Measurements from ENCODE around the gene WDFY4.

DNA sequence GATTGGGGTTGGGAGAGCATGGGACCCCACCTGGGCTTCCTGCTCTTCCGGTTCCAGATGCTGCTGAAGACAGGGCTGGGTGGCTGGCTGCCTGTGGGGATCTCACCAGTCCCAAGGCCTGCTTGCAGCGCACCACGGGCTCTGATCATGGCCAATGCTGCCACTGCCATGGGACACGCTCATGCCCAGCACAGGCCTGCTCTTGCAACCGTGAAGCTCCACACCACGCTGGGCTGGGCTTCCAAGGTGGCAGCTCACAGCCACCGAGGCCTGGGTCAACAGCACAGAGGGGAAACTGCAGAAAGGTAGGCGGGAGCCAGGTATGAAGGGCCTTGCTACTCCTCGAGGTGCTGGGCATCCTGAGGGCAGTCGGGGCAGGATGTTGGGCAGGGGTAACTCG is 327.1 kb downstream of the WDFY4 start:
- TF ChIP-seq, protein P1, sequence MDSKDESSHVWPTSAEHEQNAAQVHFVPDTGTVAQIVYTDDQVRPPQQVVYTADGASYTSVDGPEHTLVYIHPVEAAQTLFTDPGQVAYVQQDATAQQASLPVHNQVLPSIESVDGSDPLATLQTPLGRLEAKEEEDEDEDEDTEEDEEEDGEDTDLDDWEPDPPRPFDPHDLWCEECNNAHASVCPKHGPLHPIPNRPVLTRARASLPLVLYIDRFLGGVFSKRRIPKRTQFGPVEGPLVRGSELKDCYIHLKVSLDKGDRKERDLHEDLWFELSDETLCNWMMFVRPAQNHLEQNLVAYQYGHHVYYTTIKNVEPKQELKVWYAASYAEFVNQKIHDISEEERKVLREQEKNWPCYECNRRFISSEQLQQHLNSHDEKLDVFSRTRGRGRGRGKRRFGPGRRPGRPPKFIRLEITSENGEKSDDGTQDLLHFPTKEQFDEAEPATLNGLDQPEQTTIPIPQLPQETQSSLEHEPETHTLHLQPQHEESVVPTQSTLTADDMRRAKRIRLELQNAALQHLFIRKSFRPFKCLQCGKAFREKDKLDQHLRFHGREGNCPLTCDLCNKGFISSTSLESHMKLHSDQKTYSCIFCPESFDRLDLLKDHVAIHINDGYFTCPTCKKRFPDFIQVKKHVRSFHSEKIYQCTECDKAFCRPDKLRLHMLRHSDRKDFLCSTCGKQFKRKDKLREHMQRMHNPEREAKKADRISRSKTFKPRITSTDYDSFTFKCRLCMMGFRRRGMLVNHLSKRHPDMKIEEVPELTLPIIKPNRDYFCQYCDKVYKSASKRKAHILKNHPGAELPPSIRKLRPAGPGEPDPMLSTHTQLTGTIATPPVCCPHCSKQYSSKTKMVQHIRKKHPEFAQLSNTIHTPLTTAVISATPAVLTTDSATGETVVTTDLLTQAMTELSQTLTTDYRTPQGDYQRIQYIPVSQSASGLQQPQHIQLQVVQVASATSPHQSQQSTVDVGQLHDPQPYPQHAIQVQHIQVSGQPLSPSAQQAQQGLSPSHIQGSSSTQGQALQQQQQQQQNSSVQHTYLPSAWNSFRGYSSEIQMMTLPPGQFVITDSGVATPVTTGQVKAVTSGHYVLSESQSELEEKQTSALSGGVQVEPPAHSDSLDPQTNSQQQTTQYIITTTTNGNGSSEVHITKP (tag by site-specific recombination; IDR thresholded peaks at IDR 0.05): no peak
- no peak for TF ChIP-seq ZBTB8A (tag by site-specific recombination; IDR thresholded peaks at IDR 0.05)
- no peak for TF ChIP-seq ZBTB17 (tag by site-specific recombination; IDR thresholded peaks at IDR 0.05)
- TF ChIP-seq, protein P2, sequence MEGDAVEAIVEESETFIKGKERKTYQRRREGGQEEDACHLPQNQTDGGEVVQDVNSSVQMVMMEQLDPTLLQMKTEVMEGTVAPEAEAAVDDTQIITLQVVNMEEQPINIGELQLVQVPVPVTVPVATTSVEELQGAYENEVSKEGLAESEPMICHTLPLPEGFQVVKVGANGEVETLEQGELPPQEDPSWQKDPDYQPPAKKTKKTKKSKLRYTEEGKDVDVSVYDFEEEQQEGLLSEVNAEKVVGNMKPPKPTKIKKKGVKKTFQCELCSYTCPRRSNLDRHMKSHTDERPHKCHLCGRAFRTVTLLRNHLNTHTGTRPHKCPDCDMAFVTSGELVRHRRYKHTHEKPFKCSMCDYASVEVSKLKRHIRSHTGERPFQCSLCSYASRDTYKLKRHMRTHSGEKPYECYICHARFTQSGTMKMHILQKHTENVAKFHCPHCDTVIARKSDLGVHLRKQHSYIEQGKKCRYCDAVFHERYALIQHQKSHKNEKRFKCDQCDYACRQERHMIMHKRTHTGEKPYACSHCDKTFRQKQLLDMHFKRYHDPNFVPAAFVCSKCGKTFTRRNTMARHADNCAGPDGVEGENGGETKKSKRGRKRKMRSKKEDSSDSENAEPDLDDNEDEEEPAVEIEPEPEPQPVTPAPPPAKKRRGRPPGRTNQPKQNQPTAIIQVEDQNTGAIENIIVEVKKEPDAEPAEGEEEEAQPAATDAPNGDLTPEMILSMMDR (tag by site-specific recombination; IDR thresholded peaks at IDR 0.05): no peak
- no peak for TF ChIP-seq ZSCAN23 (tag by site-specific recombination; IDR thresholded peaks at IDR 0.05)
- TF ChIP-seq, protein P3, sequence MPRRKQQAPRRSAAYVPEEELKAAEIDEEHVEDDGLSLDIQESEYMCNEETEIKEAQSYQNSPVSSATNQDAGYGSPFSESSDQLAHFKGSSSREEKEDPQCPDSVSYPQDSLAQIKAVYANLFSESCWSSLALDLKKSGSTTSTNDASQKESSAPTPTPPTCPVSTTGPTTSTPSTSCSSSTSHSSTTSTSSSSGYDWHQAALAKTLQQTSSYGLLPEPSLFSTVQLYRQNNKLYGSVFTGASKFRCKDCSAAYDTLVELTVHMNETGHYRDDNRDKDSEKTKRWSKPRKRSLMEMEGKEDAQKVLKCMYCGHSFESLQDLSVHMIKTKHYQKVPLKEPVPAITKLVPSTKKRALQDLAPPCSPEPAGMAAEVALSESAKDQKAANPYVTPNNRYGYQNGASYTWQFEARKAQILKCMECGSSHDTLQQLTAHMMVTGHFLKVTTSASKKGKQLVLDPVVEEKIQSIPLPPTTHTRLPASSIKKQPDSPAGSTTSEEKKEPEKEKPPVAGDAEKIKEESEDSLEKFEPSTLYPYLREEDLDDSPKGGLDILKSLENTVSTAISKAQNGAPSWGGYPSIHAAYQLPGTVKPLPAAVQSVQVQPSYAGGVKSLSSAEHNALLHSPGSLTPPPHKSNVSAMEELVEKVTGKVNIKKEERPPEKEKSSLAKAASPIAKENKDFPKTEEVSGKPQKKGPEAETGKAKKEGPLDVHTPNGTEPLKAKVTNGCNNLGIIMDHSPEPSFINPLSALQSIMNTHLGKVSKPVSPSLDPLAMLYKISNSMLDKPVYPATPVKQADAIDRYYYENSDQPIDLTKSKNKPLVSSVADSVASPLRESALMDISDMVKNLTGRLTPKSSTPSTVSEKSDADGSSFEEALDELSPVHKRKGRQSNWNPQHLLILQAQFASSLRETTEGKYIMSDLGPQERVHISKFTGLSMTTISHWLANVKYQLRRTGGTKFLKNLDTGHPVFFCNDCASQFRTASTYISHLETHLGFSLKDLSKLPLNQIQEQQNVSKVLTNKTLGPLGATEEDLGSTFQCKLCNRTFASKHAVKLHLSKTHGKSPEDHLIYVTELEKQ (tag by site-specific recombination; IDR thresholded peaks at IDR 0.05; ENCODE audit: borderline replicate concordance): no peak
- TF ChIP-seq, protein P4, sequence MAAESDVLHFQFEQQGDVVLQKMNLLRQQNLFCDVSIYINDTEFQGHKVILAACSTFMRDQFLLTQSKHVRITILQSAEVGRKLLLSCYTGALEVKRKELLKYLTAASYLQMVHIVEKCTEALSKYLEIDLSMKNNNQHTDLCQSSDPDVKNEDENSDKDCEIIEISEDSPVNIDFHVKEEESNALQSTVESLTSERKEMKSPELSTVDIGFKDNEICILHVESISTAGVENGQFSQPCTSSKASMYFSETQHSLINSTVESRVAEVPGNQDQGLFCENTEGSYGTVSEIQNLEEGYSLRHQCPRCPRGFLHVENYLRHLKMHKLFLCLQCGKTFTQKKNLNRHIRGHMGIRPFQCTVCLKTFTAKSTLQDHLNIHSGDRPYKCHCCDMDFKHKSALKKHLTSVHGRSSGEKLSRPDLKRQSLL (tag by site-specific recombination; IDR thresholded peaks at IDR 0.05): no peak
- TF ChIP-seq ZNF302 (tag by site-specific recombination; IDR thresholded peaks at IDR 0.05; ENCODE audit: low read depth): no peak
- no peak for TF ChIP-seq ZNF274 (IDR thresholded peaks at IDR 0.05; ENCODE audit: low read length)
- TF ChIP-seq ZNF274 (tag by site-specific recombination; IDR thresholded peaks at IDR 0.05; ENCODE audit: borderline replicate concordance): no peak
- TF ChIP-seq ZNF521 (tag by site-specific recombination; IDR thresholded peaks at IDR 0.05): no peak

Data from HEK293 (cell line).